AG10803 (cell line): ENCODE data around the gene ANKRD33B.

Source experiments
- DNase-seq: peaks from one replicate; pipeline ENCODE4 v3.0.0; 2010; ENCODE audit warnings: low read depth
- H3K4me3 ChIP-seq: 2 replicates; pipeline ENCODE4 v1.5.1; 2011; ENCODE audit warnings: mild to moderate bottlenecking, low read length, control low read depth
- TF ChIP-seq, protein P1 (sequence below): conservative IDR thresholded peaks from 2 replicates; pipeline ENCODE4 v1.5.1; 2011; ENCODE audit warnings: mild to moderate bottlenecking, low read length, control low read depth, inconsistent platforms

The ANKRD33B gene

DNA sequence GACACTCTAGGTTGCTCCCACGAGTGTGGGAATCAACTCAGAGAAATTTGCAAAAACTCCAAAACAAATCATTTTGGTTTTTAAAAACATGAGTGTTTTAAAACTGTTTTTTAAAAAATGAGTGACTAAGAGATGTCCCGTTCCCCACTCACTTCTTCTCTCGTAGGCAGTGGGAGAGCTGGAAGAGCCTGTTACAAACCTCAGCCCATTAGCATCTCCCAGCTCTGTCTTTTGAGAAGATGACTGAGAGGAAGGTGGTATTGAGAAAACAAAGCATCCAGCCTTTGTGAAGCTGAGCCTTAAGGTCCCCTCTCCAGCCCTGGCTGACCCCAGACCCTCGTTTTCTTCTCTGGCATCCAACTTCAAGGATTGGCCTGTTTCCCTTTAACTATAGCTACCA is 4.7 kb upstream of the ANKRD33B start:
- DNase-seq: no peak
- H3K4me3 ChIP-seq: no peak overlapping the region
- TF ChIP-seq, protein P1, sequence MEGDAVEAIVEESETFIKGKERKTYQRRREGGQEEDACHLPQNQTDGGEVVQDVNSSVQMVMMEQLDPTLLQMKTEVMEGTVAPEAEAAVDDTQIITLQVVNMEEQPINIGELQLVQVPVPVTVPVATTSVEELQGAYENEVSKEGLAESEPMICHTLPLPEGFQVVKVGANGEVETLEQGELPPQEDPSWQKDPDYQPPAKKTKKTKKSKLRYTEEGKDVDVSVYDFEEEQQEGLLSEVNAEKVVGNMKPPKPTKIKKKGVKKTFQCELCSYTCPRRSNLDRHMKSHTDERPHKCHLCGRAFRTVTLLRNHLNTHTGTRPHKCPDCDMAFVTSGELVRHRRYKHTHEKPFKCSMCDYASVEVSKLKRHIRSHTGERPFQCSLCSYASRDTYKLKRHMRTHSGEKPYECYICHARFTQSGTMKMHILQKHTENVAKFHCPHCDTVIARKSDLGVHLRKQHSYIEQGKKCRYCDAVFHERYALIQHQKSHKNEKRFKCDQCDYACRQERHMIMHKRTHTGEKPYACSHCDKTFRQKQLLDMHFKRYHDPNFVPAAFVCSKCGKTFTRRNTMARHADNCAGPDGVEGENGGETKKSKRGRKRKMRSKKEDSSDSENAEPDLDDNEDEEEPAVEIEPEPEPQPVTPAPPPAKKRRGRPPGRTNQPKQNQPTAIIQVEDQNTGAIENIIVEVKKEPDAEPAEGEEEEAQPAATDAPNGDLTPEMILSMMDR: no peak

DNA sequence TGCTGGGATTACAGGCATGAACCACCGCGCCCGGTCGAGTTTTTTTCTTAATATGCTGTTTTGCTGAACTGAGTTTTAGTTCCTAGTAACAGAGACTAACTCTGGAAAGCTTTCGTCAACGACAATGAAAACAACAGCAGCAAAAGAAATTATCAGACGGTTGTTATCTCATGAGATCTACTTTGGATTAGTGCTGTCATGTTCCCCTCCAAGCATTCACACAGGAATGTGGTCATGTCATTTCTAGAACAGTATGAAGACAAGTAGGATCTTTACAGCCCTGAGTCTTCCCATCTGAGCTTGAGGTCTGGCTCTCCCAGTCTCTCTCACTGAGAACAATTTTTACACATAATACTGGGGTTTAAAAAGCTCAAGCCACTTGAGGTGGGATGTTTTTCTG is 4.0 kb upstream of the ANKRD33B start:
- DNase-seq: no peak
- no peak overlapping the region for H3K4me3 ChIP-seq
- TF ChIP-seq, protein P1: no peak

- DNase-seq: no peak
- peak overlapping the region; percentile 93 for H3K4me3 ChIP-seq
- TF ChIP-seq, protein P1: no peak
Observed at GRCh38 chr5:10562201-10563109, 1.4 kb upstream of the ANKRD33B start.

GRCh38 chr5:10563110-10563944 is 543 bp upstream of the ANKRD33B start:
- TF ChIP-seq, protein P1: no peak
- peak overlapping the region; percentile 93 for H3K4me3 ChIP-seq
- no peak for DNase-seq

DNA sequence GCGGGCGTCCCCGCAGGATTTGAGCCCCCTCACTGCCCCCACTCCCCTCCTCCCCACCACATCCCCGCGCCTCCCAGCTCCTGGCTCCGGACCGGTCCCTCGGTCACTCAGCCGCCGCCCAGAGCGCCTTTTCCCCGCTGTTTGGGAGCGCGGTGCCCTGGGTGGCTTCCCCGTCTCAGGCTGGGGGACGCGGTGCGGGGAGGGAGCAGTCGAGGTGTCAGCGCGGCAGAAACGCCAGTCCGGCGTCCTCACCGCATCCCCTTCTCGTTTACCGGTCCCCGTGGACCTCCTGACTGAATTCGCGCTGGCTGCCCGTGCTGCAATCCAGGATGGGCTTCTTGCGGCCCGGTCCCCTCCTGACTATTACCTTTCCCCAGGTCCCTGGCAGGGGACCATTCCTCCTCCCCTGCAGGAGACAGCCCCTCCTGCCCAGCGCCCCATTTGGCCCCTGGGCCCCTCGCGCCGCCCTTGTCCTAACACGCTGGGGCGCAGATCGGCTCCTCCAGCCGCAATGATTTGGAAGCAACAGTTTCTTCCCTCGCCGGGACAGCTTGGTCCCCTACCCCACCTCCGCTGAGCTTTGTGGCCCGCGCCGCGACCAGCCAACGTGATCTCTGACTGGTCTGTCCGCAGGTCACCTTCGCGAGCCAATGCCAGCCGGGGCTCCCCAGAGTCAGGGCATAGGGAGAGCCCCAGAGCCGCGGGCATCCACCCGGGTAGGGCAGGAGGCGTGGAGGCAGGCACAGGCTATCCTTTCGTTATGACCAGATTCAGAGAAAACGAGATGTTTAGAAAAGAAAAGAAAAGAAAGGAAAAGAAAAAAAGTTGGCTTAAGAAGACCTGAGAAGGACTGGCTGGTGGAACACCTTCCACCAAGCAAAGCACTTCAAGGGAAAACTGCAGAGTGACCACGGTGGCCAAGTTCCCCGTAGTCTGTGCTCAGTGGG is 1.2 kb downstream of the ANKRD33B start:
- H3K4me3 ChIP-seq: peak overlapping the region; percentile 93
- DNase-seq: no peak

More for the DNA sequence above, 1.2 kb downstream of the ANKRD33B start:
- TF ChIP-seq, protein P1: no peak
